Sigmoid colon (tissue), 4 donors: ENCODE measurements around the gene NPPC.

Experiments
- EP300 ChIP-seq, 4 donors: sonication (generic); formaldehyde crosslinking; IDR thresholded peaks; one replicate each; pipeline ENCODE4 v1.6.1; 2017; ENCODE audit warnings: antibody characterized with exemption in 4 of 4
- POLR2A ChIP-seq, 2 donors: fragments of 450-650 bp; IDR thresholded peaks; one replicate each; pipeline ENCODE4 v1.6.1; 2016; ENCODE audit warnings: antibody characterized with exemption in 2 of 2, mild to moderate bottlenecking in 2 of 2, moderate library complexity in 2 of 2
- TF ChIP-seq, protein P1 (sequence below), 4 experiments: fragments of 450-650 bp in 3 of 4; fragments of 200-600 bp in 1 of 4; IDR thresholded peaks; one replicate each; pipeline ENCODE4 v1.5.1; 2016 to 2019; ENCODE audit warnings: antibody characterized with exemption in 4 of 4, mild to moderate bottlenecking in 3 of 4, moderate library complexity in 2 of 4

DNA sequence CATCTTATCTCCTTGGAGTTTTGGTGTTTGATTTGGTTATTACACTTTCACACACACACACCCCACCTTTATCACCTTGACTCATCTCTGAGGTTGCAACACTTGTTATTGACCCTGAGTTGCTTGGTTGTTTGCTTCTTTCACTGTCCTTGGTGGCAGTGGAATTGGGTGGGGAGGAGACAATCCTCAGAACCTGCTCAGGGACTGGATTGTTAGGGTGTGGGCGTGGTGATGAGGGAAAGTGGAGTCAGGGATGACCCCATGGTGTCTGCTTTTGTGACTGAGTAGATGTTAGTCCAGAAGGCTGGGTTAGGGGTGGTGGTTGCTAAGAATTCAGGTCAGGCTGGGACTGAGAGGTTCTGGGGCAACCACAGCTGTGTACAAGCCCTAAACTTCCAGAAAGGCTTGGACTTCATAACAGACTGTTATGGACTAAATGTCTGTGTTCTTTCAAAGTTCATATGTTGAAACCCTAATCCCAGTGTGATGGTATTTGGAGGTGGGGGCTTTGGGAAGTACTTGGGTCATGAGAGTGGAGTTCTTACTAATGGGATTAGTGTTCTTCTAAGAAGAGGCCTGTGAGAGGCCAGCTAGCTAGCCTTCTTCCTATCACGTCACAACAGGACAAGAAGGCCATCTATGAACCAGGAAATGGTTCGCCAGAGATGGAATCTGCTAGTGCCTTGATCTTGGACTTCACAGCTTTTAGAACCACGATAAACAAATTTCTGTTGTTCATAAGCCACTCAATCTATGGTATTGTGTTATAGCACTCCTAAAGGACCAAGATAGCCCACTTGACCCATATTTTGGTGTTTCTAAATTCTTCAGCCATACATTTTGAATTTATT is 31.9 kb upstream of the NPPC start:
- TF ChIP-seq POLR2A (IDR thresholded peaks at IDR 0.05) = no peak
- TF ChIP-seq, protein P1, sequence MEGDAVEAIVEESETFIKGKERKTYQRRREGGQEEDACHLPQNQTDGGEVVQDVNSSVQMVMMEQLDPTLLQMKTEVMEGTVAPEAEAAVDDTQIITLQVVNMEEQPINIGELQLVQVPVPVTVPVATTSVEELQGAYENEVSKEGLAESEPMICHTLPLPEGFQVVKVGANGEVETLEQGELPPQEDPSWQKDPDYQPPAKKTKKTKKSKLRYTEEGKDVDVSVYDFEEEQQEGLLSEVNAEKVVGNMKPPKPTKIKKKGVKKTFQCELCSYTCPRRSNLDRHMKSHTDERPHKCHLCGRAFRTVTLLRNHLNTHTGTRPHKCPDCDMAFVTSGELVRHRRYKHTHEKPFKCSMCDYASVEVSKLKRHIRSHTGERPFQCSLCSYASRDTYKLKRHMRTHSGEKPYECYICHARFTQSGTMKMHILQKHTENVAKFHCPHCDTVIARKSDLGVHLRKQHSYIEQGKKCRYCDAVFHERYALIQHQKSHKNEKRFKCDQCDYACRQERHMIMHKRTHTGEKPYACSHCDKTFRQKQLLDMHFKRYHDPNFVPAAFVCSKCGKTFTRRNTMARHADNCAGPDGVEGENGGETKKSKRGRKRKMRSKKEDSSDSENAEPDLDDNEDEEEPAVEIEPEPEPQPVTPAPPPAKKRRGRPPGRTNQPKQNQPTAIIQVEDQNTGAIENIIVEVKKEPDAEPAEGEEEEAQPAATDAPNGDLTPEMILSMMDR (IDR thresholded peaks at IDR 0.05) = no peak
- TF ChIP-seq EP300 (IDR thresholded peaks at IDR 0.05) = no peak
